Neural crest cell (in vitro differentiated cells): ENCODE results near the gene RNASEH2A. TPM values are rescaled to one million over a fixed set of nuclear protein-coding genes. Genes with fewer than 3 reads are reported as not detected.

ENCODE experiments used
- DNase-seq: peaks from one replicate; pipeline ENCODE4 v3.0.0; 2021; ENCODE audit warnings: low read depth, mixed read lengths, low spot score
- H3K27ac Mint-ChIP-seq: one replicate; pipeline ENCODE4 v1.8.0; 2021; ENCODE audit warnings: mild to moderate bottlenecking, mixed read lengths; ENCODE audit not compliant: unreplicated experiment
- H3K27me3 Mint-ChIP-seq: 2 replicates; pipeline ENCODE4 v1.8.0; 2021; ENCODE audit warnings: low read depth, mild to moderate bottlenecking, mixed read lengths
- H3K36me3 Mint-ChIP-seq: 2 replicates; pipeline ENCODE4 v1.8.0; 2021; ENCODE audit warnings: low read depth, mild to moderate bottlenecking, mixed read lengths
- H3K4me1 Mint-ChIP-seq: 2 replicates; pipeline ENCODE4 v1.8.0; 2021; ENCODE audit warnings: mixed read lengths
- H3K4me3 Mint-ChIP-seq: one replicate; pipeline ENCODE4 v1.8.0; 2021; ENCODE audit warnings: mild to moderate bottlenecking, mixed read lengths
- H3K9me3 Mint-ChIP-seq: 2 replicates; pipeline ENCODE4 v1.8.0; 2021; ENCODE audit warnings: mixed read lengths
- total RNA-seq: library from RNA; stranded (reverse); gene quantifications from 2 replicates; pipeline ENCODE4 v1.2.1, GENCODE V29; 2021
- TF ChIP-seq, protein P1 (sequence below): fragments of 200-600 bp; sonication (generic); conservative IDR thresholded peaks from 2 replicates; pipeline ENCODE4 v1.5.0; 2021; ENCODE audit warnings: antibody characterized with exemption, mild to moderate bottlenecking

RNASEH2A gene
- total RNA-seq, 1 donor from 2014 or later = 87.4 TPM

DNA sequence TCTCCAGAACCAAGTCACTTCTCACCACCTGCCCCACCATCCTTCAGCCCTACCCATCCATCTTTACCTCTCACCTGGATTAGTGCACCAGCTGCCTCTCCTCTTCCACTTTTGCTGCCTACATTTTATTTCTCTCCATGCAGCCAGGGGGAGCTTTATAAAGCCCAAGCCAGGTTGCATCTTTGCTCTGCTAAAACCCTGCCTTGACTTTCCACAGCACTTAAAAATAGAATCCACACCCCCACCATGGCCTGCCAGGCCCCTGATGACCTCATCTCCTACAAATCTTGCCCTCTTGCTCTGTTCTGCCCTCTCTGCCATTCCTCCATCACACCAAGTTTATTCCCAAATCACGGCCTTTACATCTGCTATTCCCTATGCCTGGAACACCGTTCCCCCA is 32.8 kb upstream of the RNASEH2A start:
- Mint-ChIP-seq H3K4me3 (peak overlapping the region; percentile 75), H3K27me3 (peaks cover 3% of the 10 kb centered on the region), H3K9me3 (no peaks in the 10 kb centered on the region), H3K27ac (no peak overlapping the region), H3K36me3 (no peaks in the 10 kb centered on the region), H3K4me1 (peaks cover 26% of the 10 kb centered on the region)
- no peak for DNase-seq
- TF ChIP-seq, protein P1, sequence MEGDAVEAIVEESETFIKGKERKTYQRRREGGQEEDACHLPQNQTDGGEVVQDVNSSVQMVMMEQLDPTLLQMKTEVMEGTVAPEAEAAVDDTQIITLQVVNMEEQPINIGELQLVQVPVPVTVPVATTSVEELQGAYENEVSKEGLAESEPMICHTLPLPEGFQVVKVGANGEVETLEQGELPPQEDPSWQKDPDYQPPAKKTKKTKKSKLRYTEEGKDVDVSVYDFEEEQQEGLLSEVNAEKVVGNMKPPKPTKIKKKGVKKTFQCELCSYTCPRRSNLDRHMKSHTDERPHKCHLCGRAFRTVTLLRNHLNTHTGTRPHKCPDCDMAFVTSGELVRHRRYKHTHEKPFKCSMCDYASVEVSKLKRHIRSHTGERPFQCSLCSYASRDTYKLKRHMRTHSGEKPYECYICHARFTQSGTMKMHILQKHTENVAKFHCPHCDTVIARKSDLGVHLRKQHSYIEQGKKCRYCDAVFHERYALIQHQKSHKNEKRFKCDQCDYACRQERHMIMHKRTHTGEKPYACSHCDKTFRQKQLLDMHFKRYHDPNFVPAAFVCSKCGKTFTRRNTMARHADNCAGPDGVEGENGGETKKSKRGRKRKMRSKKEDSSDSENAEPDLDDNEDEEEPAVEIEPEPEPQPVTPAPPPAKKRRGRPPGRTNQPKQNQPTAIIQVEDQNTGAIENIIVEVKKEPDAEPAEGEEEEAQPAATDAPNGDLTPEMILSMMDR = no peak

- peaks cover 9% of the 10 kb centered on the region for H3K27me3 Mint-ChIP-seq
- peaks cover 31% of the 10 kb centered on the region for H3K4me1 Mint-ChIP-seq
- H3K27ac Mint-ChIP-seq = no peak within 1 kb of the TSS
- peak within 1 kb of the TSS; percentile 69 for H3K4me3 Mint-ChIP-seq
- H3K9me3 Mint-ChIP-seq = no peaks in the 10 kb centered on the region
- no peak for DNase-seq
- no peaks in the 10 kb centered on the region for H3K36me3 Mint-ChIP-seq
- TF ChIP-seq, protein P1 = no peak
Measured at GRCh38 chr19:12774588-12775555, 31.5 kb upstream of the RNASEH2A start, which contains the start of gene HOOK2. Gene HOOK2 (minus strand): TSS chr19:12775552. CDS start chr19:12775449, 103 bp downstream.

DNA sequence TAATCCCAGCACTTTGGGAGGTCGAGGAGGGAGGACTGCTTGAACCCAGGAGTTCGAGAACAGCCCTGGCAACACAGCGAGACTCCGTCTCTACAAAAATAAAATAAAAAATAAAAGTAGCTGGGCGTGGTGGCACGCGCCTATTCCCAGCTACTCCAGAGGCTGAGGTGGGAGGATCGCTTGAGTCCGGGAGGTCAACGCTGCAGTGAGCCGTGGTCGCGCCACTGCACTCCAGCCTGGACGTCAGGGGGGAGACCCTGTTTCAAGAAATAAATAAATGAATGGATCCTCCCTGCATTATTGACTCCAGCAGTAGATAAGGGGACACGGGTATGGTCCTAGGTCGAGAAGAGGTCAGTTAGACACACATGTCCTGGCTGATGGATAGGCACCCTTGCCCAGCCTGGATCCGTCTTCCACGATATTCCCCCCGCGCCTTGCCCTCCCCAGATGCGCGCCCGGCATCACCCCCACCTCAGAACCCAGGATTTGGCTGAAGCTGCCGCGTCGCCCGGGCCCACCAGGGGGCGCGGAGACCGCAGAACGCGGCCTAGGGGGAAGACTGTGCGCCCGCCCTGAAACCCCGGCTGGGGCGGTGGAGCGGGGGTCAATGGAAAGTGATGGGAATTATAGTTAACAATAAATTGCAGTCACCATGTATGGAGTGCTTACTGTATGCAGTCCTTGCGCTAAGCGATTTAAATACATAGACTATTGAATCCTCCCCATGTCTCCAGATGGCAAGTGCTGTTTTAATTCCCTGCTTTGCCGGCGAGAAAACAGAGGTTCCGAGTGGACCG is 29.0 kb upstream of the RNASEH2A start:
- no peaks in the 10 kb centered on the region for H3K36me3 Mint-ChIP-seq
- H3K27ac Mint-ChIP-seq = no peak overlapping the region
- no peaks in the 10 kb centered on the region for H3K9me3 Mint-ChIP-seq
- DNase-seq = peak; percentile 82
- peaks cover 36% of the 10 kb centered on the region for H3K4me1 Mint-ChIP-seq
- H3K4me3 Mint-ChIP-seq = peak overlapping the region; percentile 87
- TF ChIP-seq, protein P1 = peak; percentile 99
- peaks cover 9% of the 10 kb centered on the region for H3K27me3 Mint-ChIP-seq

- Mint-ChIP-seq H3K27ac (peak overlapping the region; percentile 82), H3K4me1 (peaks cover 35% of the 10 kb centered on the region), H3K36me3 (no peaks in the 10 kb centered on the region), H3K27me3 (peaks cover 9% of the 10 kb centered on the region), H3K9me3 (no peaks in the 10 kb centered on the region), H3K4me3 (peak overlapping the region; percentile 87)
- DNase-seq = peak; percentile 40
- TF ChIP-seq, protein P1 = no peak
Measured at GRCh38 chr19:12778017-12778904, 28.1 kb upstream of the RNASEH2A start.

GRCh38 chr19:12778905-12779161 is 27.6 kb upstream of the RNASEH2A start:
- peaks cover 34% of the 10 kb centered on the region for H3K4me1 Mint-ChIP-seq
- TF ChIP-seq, protein P1 = no peak
- H3K4me3 Mint-ChIP-seq = peak overlapping the region; percentile 87
- H3K9me3 Mint-ChIP-seq = no peaks in the 10 kb centered on the region
- no peaks in the 10 kb centered on the region for H3K36me3 Mint-ChIP-seq
- peaks cover 9% of the 10 kb centered on the region for H3K27me3 Mint-ChIP-seq
- DNase-seq = no peak
- H3K27ac Mint-ChIP-seq = peak overlapping the region; percentile 82
